SK-N-SH treated with all-trans-retinoic acid at 6 μM for 48 hours (cell line): ENCODE measurements around the gene TGDS.

Experiments
- CREB5 ChIP-seq: fragments of 250-450 bp; sonication (Bioruptor Pico); IDR thresholded peaks from 2 replicates; pipeline ENCODE4 v1.5.1; 2020; ENCODE audit warnings: low read depth, mild to moderate bottlenecking, moderate library complexity
- CSDC2 ChIP-seq: fragments of 250-450 bp; sonication (Bioruptor Pico); IDR thresholded peaks from 2 replicates; pipeline ENCODE4 v1.5.0; 2020; ENCODE audit warnings: mild to moderate bottlenecking, moderate library complexity
- CSRNP3 ChIP-seq: fragments of 250-450 bp; sonication (Bioruptor Pico); IDR thresholded peaks from 2 replicates; pipeline ENCODE4 v1.5.1; 2021; ENCODE audit warnings: mild to moderate bottlenecking, moderate library complexity
- GLIS3 ChIP-seq: fragments of 250-450 bp; sonication (Bioruptor Pico); IDR thresholded peaks from 2 replicates; pipeline ENCODE4 v1.5.0; 2020; ENCODE audit warnings: mild to moderate bottlenecking, moderate library complexity
- PATZ1 ChIP-seq: fragments of 250-450 bp; sonication (Bioruptor Pico); IDR thresholded peaks from 2 replicates; pipeline ENCODE4 v1.8.0; 2020; ENCODE audit warnings: mild to moderate bottlenecking, moderate library complexity, borderline replicate concordance
- POU6F1 ChIP-seq: fragments of 250-450 bp; sonication (Bioruptor Pico); IDR thresholded peaks from 2 replicates; pipeline ENCODE4 v1.8.0; 2021; ENCODE audit warnings: low read depth, mild to moderate bottlenecking, moderate library complexity, borderline replicate concordance
- PPARA ChIP-seq: fragments of 250-450 bp; sonication (Bioruptor Pico); IDR thresholded peaks from 2 replicates; pipeline ENCODE4 v1.5.0; 2020; ENCODE audit warnings: mild to moderate bottlenecking, borderline replicate concordance
- RARB ChIP-seq: fragments of 250-450 bp; sonication (Bioruptor Pico); IDR thresholded peaks from 2 replicates; pipeline ENCODE4 v1.8.0; 2021; ENCODE audit warnings: mild to moderate bottlenecking, moderate library complexity
- SNAI2 ChIP-seq: fragments of 250-450 bp; sonication (Bioruptor Pico); IDR thresholded peaks from 2 replicates; pipeline ENCODE4 v1.5.0; 2020; ENCODE audit warnings: mild to moderate bottlenecking, moderate library complexity
- TOX ChIP-seq: fragments of 250-450 bp; sonication (Bioruptor Pico); IDR thresholded peaks from 2 replicates; pipeline ENCODE4 v1.8.0; 2021; ENCODE audit warnings: mild to moderate bottlenecking, moderate library complexity, borderline replicate concordance
- TSHZ2 ChIP-seq: fragments of 250-450 bp; sonication (Bioruptor Pico); IDR thresholded peaks from 2 replicates; pipeline ENCODE4 v1.5.0; 2020; ENCODE audit warnings: mild to moderate bottlenecking, moderate library complexity
- ZFP30 ChIP-seq: fragments of 450-650 bp; formaldehyde crosslinking; IDR thresholded peaks from 2 replicates; pipeline ENCODE4 v1.5.0; 2022; ENCODE audit warnings: mild to moderate bottlenecking, moderate library complexity
- ZNF565 ChIP-seq: fragments of 450-650 bp; formaldehyde crosslinking; conservative IDR thresholded peaks from 2 replicates; pipeline ENCODE4 v1.5.0; 2020; ENCODE audit warnings: low read depth, mild to moderate bottlenecking, moderate library complexity
- ZNF8 ChIP-seq: fragments of 450-650 bp; formaldehyde crosslinking; IDR thresholded peaks from 2 replicates; pipeline ENCODE4 v1.5.0; 2020; ENCODE audit warnings: mild to moderate bottlenecking, moderate library complexity

- TF ChIP-seq CSRNP3 (CRISPR knock-in tag) (no peak), CREB5 (CRISPR knock-in tag) (no peak), GLIS3 (CRISPR knock-in tag) (no peak), PATZ1 (CRISPR knock-in tag) (no peak), SNAI2 (no peak), POU6F1 (no peak), ZNF8 (CRISPR knock-in tag) (no peak), RARB (no peak), TSHZ2 (CRISPR knock-in tag) (no peak), ZNF565 (CRISPR knock-in tag) (no peak), TOX (CRISPR knock-in tag) (no peak), ZFP30 (CRISPR knock-in tag) (no peak), CSDC2 (CRISPR knock-in tag) (no peak), PPARA (CRISPR knock-in tag) (no peak)
These were observed 34.8 kb downstream of the TGDS start for GRCh38 chr13:94561126-94561525.
